Ishikawa (cell line): ENCODE measurements around the gene ATP11A.

Source experiments
- CEBPB ChIP-seq: IDR thresholded peaks from 2 replicates; pipeline ENCODE4 v1.6.1; 2012
- CREB1 ChIP-seq: IDR thresholded peaks from 2 replicates; pipeline ENCODE4 v1.6.1; 2012; ENCODE audit warnings: low read depth
- EGR1 ChIP-seq: IDR thresholded peaks from 2 replicates; pipeline ENCODE4 v1.6.1; 2012
- EP300 ChIP-seq: IDR thresholded peaks from 2 replicates; pipeline ENCODE4 v1.6.1; 2012; ENCODE audit warnings: borderline replicate concordance
- FOXM1 ChIP-seq: IDR thresholded peaks from 2 replicates; pipeline ENCODE4 v1.6.1; 2012; ENCODE audit warnings: low read depth, borderline replicate concordance
- NFIC ChIP-seq: IDR thresholded peaks from 2 replicates; pipeline ENCODE4 v1.6.1; 2012
- RAD21 ChIP-seq: IDR thresholded peaks from 2 replicates; pipeline ENCODE4 v1.6.1; 2012; ENCODE audit warnings: low read depth
- TAF1 ChIP-seq: IDR thresholded peaks from 2 replicates; pipeline ENCODE4 v1.6.1; 2012; ENCODE audit warnings: low read depth, mild to moderate bottlenecking
- TCF12 ChIP-seq: IDR thresholded peaks from 2 replicates; pipeline ENCODE4 v1.6.1; 2012; ENCODE audit warnings: low read depth
- TEAD4 ChIP-seq: IDR thresholded peaks from 2 replicates; pipeline ENCODE4 v1.6.1; 2012
- YY1 ChIP-seq: IDR thresholded peaks from 2 replicates; pipeline ENCODE4 v1.6.1; 2012; ENCODE audit warnings: low read depth
- ZBTB7A ChIP-seq: IDR thresholded peaks from 2 replicates; pipeline ENCODE4 v1.6.1; 2012; ENCODE audit warnings: low read depth
- TF ChIP-seq, protein P1 (sequence below): IDR thresholded peaks from 2 replicates; pipeline ENCODE4 v1.6.1; 2012
- TF ChIP-seq, protein P2 (sequence below): IDR thresholded peaks from 2 replicates; pipeline ENCODE4 v1.6.1; 2012
- TF ChIP-seq, protein P3 (sequence below): IDR thresholded peaks from 2 replicates; pipeline ENCODE4 v1.6.1; 2012; ENCODE audit warnings: low read depth, mild to moderate bottlenecking

The ATP11A gene

DNA sequence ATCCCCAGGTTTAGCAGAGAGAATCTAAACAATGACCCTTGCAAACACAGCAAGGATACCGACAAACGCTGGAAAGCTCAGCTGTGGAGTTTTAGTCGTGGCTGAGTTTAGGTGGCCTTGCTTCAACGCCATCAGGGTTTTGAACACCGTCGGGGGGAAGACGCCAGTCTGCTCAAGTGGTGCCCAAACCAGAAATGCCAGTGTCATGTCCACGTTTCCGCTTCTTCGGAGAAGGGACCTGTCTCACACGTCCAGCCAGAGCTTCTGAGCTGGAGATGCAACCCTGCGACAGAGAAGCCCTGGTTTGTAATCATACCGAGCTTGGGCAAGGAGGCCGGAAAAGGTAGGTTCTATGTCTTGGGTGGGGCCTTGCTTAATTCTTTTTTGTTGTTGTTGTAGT is 42.6 kb upstream of the ATP11A start:
- no peak for TF ChIP-seq TAF1
- TF ChIP-seq, protein P1, sequence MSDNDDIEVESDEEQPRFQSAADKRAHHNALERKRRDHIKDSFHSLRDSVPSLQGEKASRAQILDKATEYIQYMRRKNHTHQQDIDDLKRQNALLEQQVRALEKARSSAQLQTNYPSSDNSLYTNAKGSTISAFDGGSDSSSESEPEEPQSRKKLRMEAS = no peak
- TF ChIP-seq, protein P2, sequence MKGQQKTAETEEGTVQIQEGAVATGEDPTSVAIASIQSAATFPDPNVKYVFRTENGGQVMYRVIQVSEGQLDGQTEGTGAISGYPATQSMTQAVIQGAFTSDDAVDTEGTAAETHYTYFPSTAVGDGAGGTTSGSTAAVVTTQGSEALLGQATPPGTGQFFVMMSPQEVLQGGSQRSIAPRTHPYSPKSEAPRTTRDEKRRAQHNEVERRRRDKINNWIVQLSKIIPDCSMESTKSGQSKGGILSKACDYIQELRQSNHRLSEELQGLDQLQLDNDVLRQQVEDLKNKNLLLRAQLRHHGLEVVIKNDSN = no peak
- TF ChIP-seq EGR1 = no peak
- TF ChIP-seq FOXM1 = no peak
- TF ChIP-seq ZBTB7A = no peak
- no peak for TF ChIP-seq EP300
- no peak for TF ChIP-seq RAD21
- no peak for TF ChIP-seq YY1
- TF ChIP-seq TCF12 = no peak
- no peak for TF ChIP-seq CREB1
- TF ChIP-seq CEBPB = no peak
- no peak for TF ChIP-seq TEAD4
- TF ChIP-seq, protein P3, sequence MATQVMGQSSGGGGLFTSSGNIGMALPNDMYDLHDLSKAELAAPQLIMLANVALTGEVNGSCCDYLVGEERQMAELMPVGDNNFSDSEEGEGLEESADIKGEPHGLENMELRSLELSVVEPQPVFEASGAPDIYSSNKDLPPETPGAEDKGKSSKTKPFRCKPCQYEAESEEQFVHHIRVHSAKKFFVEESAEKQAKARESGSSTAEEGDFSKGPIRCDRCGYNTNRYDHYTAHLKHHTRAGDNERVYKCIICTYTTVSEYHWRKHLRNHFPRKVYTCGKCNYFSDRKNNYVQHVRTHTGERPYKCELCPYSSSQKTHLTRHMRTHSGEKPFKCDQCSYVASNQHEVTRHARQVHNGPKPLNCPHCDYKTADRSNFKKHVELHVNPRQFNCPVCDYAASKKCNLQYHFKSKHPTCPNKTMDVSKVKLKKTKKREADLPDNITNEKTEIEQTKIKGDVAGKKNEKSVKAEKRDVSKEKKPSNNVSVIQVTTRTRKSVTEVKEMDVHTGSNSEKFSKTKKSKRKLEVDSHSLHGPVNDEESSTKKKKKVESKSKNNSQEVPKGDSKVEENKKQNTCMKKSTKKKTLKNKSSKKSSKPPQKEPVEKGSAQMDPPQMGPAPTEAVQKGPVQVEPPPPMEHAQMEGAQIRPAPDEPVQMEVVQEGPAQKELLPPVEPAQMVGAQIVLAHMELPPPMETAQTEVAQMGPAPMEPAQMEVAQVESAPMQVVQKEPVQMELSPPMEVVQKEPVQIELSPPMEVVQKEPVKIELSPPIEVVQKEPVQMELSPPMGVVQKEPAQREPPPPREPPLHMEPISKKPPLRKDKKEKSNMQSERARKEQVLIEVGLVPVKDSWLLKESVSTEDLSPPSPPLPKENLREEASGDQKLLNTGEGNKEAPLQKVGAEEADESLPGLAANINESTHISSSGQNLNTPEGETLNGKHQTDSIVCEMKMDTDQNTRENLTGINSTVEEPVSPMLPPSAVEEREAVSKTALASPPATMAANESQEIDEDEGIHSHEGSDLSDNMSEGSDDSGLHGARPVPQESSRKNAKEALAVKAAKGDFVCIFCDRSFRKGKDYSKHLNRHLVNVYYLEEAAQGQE = no peak
- no peak for TF ChIP-seq NFIC

DNA sequence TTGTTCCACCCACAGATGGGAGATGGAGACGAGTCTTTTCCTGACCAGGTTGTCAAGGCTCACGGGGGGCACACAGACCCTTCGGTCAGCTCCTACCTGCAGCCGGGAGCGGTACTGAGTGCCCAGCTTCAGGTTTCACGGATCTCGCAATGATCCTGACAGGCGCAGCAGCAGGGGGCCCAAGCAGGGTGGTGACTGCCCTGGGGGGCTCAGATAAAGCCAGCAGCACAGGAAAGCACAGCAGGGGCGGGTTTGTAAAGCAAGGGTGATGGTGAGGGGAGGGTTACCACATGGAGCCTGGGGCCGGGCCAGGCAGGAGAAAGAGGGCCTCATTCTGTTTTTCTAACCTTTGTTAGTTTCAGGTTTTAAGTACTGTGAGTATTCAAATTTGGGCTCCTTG is 41.7 kb upstream of the ATP11A start:
- TF ChIP-seq YY1 (no peak), TAF1 (no peak), EP300 (no peak), EGR1 (no peak), CREB1 (no peak), NFIC (no peak), CEBPB (no peak), ZBTB7A (no peak), RAD21 (no peak), TCF12 (no peak), FOXM1 (no peak), TEAD4 (no peak)
- TF ChIP-seq, protein P2 = no peak
- TF ChIP-seq, protein P3 = no peak
- TF ChIP-seq, protein P1 = no peak

DNA sequence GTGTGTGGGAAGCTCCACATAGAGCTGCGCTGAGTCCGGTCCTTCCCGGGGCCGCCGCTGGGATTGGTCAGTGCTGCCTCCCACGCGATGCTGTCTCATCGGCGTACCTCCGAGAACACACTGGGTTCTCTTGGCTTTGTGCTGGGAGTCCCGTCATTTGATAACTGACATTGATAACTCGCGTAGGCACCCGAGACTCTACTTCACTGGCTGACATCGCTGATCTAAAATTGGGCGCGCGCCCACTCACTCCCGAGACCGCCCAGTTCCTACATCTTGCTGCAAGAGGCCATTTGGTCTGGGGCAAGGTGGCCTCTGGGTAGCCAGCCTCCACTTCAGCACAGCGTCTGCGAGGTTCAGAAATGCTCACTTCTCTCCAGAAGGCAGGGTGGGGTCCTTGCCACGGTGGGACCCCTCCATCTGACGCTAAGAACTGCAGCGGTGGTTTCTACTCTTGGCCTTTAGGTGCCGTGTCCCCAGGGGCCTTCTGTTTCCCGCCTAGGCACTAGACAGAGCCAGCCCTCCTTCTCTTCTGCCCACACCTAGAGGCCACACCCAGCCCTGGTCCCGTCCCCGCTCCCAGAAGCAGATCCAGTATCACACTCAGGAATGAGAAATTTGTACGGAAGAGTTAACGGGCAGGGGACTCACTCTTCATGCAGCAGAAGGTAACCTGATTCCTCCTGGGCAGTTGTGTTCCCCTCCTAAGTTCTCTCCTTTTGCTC is 40.7 kb upstream of the ATP11A start:
- TF ChIP-seq, protein P1 = no peak
- TF ChIP-seq EP300 (no peak), NFIC (no peak), CREB1 (no peak), EGR1 (no peak), RAD21 (no peak), TCF12 (no peak), YY1 (no peak)
- TF ChIP-seq, protein P2 = no peak

DNA sequence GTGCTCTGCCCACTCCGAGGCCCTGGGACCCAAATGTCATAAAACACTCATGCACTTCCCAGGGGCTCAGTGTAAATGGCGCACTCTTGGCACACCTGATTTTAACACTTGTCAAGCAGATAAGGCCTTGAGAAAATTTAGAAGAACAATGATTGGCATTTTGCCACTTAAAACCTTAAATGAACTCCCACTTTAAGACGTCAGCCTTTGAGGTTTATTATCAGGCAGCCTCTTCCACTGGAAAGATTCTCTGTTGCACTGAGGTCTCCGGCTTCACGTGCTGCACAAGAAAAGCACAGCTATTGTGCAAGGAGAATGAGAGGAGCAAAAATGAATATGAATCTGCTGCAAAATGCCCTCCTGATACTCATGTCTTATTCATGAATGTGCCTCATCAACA is 38.5 kb upstream of the ATP11A start:
- TF ChIP-seq NFIC (no peak), YY1 (no peak), EGR1 (no peak), CREB1 (no peak)
- TF ChIP-seq, protein P3 = no peak
- TF ChIP-seq, protein P1 = no peak
